HG03571 (cell line): Measurements from ENCODE around the gene ZNRF2.

Experiments used
- ATAC-seq: cut with Tn5 transposase; IDR thresholded peaks from one replicate; pipeline ENCODE4 v1.9.1; 2021; ENCODE audit not compliant: unreplicated experiment

Gene ZNRF2

DNA sequence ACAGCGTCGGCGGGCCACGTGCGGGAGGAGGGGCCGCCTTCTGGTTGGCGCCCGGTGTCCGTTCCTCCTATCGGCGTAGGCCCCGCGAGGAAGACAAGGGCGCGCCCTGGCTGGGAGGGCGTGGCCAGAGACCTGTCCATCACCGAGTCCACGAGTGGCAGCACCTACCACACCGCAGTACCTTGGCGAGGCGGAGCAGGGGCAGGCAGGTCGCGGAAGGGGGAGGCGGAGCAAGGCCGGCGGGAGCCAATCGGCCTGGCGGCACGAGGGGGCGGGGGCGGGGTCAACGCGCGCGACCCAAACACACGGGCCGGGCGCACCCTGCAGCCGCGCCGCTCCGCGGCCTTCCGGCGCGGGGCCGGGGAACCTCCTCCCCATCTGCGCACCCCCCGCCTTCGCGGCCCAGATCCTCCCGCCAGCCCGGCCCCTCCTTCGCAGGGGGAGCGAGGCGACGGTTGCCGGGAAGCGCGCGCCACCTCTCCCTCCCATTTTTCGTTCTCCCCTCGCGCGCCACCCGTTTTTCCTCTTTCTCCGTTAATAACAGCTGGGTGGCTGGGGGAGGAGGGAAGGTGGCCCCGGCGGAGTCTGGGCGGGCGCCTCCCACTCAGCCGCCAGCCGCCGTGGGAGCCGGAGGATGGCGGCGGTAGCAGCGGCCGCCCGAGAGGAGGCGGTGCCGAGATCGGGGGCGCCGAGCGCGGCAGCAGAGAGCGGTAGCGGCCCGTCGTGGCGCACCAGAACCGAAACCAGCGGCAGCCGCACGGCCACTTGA lies at the start of gene ZNRF2:
Gene ZNRF2, plus strand, starts transcription at position 300 of the 769 bp plus-strand sequence. CDS start 761 bp downstream, outside the sequence.
- ATAC-seq: peak; percentile 87

DNA sequence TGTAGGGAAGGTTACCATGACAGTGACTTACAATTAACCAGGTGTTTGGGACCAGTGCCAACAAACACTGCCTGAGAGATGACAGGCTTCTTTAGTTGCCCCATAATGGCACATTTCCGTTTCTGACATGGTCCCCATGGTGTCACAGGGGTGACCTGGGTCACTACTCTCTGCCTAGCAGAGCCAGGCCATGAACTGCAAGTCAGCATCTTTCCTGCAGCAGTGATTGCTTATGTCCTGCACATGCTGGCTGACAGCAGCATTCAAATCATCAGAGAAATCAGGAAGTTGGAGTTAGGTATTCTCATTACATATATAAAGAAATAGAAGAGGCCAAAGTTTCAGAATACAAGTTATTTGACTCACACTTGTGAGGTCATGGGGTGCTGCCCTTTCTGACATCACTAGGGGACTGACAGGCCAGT lies 47.1 kb upstream of the ZNRF2 start:
- no peak for ATAC-seq

- ATAC-seq: peak; percentile 54
Observed at GRCh38 chr7:30238721-30239441, 45.5 kb upstream of the ZNRF2 start.

GRCh38 chr7:30240106-30240800 lies 44.1 kb upstream of the ZNRF2 start:
- no peak for ATAC-seq

DNA sequence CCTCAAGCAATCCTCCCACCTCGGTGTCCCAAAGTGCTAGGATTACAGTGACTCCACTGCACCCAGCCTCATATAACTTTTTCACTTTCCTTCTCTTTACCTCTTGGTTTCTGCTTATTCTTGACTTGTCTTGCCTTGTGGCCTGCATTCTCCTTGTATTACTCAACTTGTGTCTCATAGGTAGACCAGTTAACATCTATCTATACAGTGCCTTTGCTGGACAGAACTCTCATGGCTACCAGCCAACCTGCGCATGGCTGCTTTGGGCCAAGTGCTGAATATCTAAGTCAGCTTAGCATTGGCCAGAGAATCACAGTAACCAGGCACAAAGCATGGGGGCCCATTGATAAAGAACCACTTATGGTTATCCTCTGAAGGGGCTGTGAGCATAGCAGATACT lies 42.6 kb upstream of the ZNRF2 start:
- ATAC-seq: no peak

- no peak for ATAC-seq
Observed at GRCh38 chr7:30244340-30244739, 40.1 kb upstream of the ZNRF2 start.

DNA sequence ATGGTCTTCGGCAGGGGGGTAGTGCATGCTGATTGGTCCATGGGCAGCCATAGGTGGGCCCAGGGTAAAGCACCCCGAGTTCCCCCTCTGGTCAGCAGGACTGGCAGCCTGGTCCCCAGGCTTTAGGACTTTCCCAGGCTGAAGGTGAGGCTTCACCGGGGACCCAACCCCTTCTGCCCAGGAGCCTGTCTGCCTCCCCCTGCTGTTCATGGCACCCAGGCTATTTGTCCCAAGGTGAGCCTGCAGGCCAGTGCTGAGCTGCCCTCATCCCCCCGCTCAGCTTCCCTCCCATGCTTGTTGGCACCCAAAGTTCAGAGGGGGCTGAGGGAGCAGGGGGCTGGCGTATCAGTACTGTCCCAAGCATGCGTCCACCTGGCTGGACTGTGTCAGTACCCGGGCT lies 38.5 kb upstream of the ZNRF2 start:
- no peak for ATAC-seq

GRCh38 chr7:30246392-30246791 lies 38.0 kb upstream of the ZNRF2 start:
- ATAC-seq: no peak

- ATAC-seq: no peak
Observed at GRCh38 chr7:30247541-30248401, 36.6 kb upstream of the ZNRF2 start.

DNA sequence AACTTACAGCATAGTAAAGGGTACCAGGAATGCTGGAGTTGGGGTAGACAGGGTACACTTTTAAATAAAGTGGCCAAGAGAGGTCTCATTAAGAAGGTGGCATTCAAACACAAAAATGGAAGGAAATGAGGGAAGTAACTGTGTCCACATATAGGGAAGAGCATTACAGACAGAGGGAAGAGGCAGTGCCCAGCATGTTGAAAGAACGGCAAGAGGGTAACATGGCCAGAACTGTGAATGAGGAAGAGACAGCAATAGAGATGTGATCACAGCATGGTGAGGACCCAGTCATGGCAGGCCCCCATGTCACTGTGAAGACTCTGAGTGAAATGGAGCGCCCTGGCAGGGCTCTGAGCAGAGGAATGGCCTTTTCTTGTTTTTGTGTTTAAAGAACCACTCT lies 35.1 kb upstream of the ZNRF2 start:
- no peak for ATAC-seq

DNA sequence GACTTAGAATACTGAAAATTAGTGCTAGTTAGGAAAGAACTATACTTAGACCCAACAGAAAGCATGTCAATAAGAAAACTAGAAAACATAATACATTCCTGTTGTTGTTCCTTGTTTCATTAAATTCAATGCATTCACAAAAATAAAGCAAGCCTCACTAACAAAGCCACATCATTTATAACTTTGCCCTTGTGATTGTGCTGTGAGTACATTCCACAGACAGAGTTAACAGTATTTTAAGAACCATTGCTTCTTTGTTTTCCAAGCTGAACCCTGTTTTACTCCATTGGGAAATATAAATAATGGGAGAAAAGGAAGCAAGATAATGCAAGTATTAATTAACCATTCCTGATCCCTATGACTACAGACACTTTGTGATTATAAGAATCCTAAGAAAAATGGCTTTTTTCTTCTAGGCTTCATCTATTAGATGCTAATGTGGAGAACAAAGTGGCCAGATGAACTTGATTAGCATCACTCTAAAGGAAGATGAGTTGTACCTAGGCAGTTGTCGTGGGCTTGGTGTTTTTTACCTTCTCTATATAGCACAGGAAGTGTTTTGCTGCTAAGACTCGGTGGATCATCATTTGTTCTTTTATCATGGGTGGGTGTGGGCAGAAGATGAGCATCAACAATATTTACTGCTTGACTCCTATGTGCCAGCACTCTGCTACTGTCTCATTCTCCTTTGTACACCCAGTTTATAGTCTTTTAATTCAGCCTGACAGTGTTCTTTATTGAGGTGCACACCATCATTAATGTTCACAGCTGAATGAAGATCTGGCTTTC lies 34.2 kb upstream of the ZNRF2 start:
- no peak for ATAC-seq

DNA sequence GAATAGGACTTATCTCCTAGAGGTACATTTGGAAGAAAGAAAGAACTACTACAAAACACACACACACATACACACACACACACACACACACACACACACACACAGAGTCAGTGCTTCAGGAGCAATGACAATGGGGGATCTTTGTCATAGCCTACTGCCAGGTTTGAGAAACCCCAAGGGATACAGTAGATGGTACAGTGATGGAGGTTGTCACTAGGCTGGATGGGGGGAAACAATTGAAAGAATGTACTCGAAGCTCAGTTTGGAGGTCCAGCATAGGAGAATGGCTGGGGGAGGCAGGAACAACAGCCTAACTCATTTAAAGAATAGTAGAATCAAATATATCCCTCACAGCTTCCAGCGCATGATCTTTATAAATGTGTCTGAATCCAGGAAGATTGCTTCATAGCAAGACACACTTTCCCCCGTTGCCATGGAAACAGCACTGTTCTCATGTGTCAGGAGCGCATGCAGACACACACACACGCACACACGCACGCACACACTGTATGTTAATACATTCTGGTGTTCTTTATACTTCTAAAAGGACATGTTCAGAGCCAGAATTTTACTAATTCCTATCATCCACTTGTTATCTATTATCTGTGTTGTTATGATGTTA lies 32.6 kb upstream of the ZNRF2 start:
- no peak for ATAC-seq

DNA sequence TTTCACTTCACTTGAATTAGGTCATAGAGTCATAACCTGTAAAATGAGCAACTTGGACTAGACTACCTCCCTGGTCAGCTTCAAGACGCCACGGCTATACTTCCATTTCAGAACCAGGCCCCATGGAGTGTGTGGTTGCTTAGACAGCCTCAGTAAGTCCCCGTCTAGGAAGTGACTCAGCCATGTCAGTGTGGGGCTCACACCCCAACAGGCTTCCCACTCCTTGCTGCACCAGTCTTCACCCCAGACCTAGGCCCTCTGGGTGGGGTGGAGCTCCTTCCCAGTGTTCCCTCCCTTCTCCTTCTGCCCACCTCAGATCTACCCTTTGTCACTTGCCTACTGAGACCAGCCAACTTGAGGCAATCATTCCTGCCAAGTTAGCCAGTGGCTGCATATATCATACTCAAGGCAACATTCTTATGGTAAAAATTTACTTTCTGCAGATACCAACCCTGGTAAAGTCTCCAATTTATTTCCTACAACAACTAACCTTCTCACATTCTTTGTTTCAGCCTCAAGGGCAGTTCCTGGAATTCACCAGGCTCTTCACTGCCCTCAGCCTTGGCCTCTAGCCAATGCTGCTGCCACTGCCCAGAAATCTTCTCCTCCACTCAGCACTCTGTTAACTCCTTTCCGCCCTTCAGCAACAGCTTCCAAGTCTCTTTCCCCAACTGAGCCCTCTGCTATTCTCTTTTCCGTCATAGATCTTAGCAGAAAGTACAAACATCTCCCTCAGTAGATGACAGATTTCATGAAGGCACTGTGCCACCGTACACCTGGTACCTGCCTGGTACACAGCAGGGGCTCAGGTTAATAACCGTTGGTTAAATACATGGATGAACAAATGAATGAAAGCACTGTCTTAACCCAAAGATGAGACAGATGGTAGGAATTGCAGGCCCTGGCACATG lies 31.3 kb upstream of the ZNRF2 start:
- no peak for ATAC-seq

DNA sequence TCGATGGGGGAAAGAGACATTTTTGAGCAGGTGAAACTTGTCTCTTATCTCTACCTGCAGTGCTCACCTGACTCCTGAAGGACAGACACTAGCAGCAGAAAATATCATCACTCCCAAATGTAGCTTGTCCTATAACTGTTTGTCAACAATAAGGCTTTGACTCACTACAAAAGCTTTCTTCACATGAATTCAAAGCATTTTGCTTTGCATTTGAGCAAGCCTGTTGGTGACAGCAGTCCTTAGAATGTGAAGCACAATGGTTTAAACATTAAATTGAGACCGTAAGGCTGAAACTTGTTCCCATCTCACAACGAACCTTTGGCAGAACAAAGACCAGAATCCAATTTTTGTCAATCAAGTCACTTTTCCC lies 30.6 kb upstream of the ZNRF2 start:
- no peak for ATAC-seq

- no peak for ATAC-seq
Observed at GRCh38 chr7:30254248-30254647, 30.1 kb upstream of the ZNRF2 start.

GRCh38 chr7:30254717-30255063 lies 29.7 kb upstream of the ZNRF2 start:
- no peak for ATAC-seq

DNA sequence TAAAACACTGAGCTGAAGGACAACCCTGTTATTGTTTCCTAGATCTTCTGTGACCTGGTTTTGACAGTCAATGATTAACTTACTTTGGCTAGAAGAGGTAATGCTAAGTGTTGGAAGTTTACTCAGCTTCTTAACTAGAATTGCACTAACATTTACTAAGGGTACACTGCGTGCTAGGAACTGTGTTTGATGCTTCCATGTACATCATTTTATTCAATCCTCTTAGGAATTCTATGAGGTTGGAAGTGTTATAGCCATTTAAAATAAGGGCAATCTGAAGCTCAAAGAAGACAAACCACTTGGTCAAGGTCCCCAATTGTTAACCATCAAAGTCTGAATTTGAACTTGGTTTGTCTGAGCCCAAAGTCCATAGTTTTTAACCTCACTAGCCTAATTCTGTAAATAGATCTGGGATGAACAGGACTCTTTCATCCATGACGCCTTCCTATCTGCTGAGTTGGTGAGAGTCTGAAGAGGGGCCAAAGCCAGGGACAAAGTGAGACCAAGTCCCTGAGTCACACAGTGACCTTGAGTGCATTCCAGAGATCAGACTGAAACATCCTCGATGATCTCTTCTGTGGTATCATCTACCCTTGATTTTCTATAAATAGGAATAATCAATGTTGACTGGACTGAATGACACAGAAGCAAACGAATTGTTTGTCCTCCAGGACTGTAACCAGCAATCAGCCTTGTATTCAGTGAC lies 29.2 kb upstream of the ZNRF2 start:
- no peak for ATAC-seq

DNA sequence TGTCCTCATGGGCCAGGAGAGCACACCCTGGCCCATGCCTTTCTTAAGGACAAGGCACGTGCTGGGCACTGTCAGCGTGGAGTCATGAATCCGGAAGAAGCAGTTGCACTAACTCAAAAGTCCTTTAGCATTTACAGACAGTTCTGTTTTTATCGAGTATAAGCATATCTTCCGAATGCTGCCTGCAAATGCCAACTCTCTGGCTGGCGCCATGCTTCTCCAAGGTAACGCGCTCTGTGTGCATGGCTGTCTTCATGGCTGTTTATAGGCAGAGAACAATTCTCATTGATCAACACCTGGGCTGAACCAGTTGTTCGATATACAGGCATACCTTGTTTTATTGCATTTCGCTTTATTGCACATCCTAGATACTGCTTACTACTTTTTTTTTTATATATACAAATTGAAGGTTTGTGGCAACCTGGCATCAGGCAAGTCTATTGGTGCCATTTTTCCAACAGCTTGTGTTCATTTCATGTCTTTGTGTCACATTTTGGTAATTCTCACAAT lies 28.0 kb upstream of the ZNRF2 start:
- no peak for ATAC-seq
